Gastroesophageal sphincter (tissue), 3 donors: ENCODE data around the gene ACSS1.

Experiments
- EP300 ChIP-seq: sonication (generic); formaldehyde crosslinking; IDR thresholded peaks from one replicate; pipeline ENCODE4 v1.6.1; 2017; ENCODE audit warnings: antibody characterized with exemption, mild to moderate bottlenecking
- POLR2A ChIP-seq, 2 donors: fragments of 450-650 bp; IDR thresholded peaks; one replicate each; pipeline ENCODE4 v1.6.1; 2017; ENCODE audit warnings: antibody characterized with exemption in 2 of 2, mild to moderate bottlenecking in 2 of 2, moderate library complexity in 1 of 2
- TF ChIP-seq, protein P1 (sequence below), 4 experiments: fragments of 200-600 bp in 2 of 4; fragments of 450-650 bp in 2 of 4; sonication (generic) in 1 of 4; IDR thresholded peaks; one replicate each; pipeline ENCODE4 v1.5.1; 2017 to 2019; ENCODE audit warnings: antibody characterized with exemption in 4 of 4, mild to moderate bottlenecking in 2 of 4, moderate library complexity in 2 of 4

- no peak for TF ChIP-seq POLR2A (IDR thresholded peaks at IDR 0.05)
- TF ChIP-seq, protein P1, sequence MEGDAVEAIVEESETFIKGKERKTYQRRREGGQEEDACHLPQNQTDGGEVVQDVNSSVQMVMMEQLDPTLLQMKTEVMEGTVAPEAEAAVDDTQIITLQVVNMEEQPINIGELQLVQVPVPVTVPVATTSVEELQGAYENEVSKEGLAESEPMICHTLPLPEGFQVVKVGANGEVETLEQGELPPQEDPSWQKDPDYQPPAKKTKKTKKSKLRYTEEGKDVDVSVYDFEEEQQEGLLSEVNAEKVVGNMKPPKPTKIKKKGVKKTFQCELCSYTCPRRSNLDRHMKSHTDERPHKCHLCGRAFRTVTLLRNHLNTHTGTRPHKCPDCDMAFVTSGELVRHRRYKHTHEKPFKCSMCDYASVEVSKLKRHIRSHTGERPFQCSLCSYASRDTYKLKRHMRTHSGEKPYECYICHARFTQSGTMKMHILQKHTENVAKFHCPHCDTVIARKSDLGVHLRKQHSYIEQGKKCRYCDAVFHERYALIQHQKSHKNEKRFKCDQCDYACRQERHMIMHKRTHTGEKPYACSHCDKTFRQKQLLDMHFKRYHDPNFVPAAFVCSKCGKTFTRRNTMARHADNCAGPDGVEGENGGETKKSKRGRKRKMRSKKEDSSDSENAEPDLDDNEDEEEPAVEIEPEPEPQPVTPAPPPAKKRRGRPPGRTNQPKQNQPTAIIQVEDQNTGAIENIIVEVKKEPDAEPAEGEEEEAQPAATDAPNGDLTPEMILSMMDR (IDR thresholded peaks at IDR 0.05): no peak
- TF ChIP-seq EP300: no peak
These were observed 87.8 kb downstream of the ACSS1 start for GRCh38 chr20:24970030-24970553.
